K562 (cell line): ENCODE results near the gene CACNA1I. TPM values are rescaled to one million over a fixed set of nuclear protein-coding genes. Genes with fewer than 3 reads are reported as not detected.

Experiments
- CTCFL ChIP-seq: IDR thresholded peaks from 2 replicates; pipeline ENCODE4 v1.6.1; 2011; ENCODE audit warnings: borderline replicate concordance, low read depth, mild to moderate bottlenecking, moderate library complexity, low read length; ENCODE audit not compliant: insufficient read depth, poor library complexity, severe bottlenecking
- DACH1 ChIP-seq: fragments of 450-650 bp; IDR thresholded peaks from 2 replicates; pipeline ENCODE4 v1.6.1; 2018; ENCODE audit not compliant: partially characterized antibody
- GABPB2 ChIP-seq: fragments of 250-450 bp; sonication (Bioruptor Pico); conservative IDR thresholded peaks from 2 replicates; pipeline ENCODE4 v1.5.1; 2021; ENCODE audit warnings: mild to moderate bottlenecking
- HDAC8 ChIP-seq: fragments of 450-650 bp; IDR thresholded peaks from 2 replicates; pipeline ENCODE4 v1.6.1; 2016; ENCODE audit warnings: mild to moderate bottlenecking, missing genetic modification characterization, moderate library complexity, missing compliant biosample characterization
- MTA1 ChIP-seq: fragments of 450-650 bp; IDR thresholded peaks from 2 replicates; pipeline ENCODE4 v1.6.1; 2017; ENCODE audit warnings: borderline replicate concordance
- MYNN ChIP-seq, 2 experiments: sonication (generic); formaldehyde crosslinking in 1 of 2; IDR thresholded peaks; 2 replicates each; pipeline versions ENCODE4 v1.5.0 to v1.6.1; 2016 to 2020; ENCODE audit warnings: antibody characterized with exemption in 1 of 2, missing genetic modification reagents in 1 of 2
- NKRF ChIP-seq: fragments of 450-650 bp; IDR thresholded peaks from 2 replicates; pipeline ENCODE4 v1.6.1; 2016; ENCODE audit warnings: borderline replicate concordance
- PBX2 ChIP-seq, 2 experiments: IDR thresholded peaks in 1 of 2; conservative IDR thresholded peaks in 1 of 2; 2 replicates each; pipeline ENCODE4 v1.6.1; 2016; ENCODE audit warnings: low read depth in 2 of 2, mild to moderate bottlenecking in 1 of 2, missing compliant biosample characterization in 1 of 2, missing genetic modification characterization in 1 of 2, moderate library complexity in 1 of 2
- PRMT5 ChIP-seq: sonication (generic); formaldehyde crosslinking; IDR thresholded peaks from 2 replicates; pipeline ENCODE4 v1.5.0; 2020; ENCODE audit warnings: missing genetic modification reagents
- RCOR1 ChIP-seq, 2 experiments: IDR thresholded peaks; 2 replicates each; pipeline ENCODE4 v1.6.1; 2012; ENCODE audit warnings: low read depth in 2 of 2, low read length in 2 of 2, borderline replicate concordance in 1 of 2, improper control_type of control experiment in 1 of 2
- SAFB2 ChIP-seq: fragments of 200-400 bp; formaldehyde crosslinking; IDR thresholded peaks from 2 replicates; pipeline ENCODE4 v1.6.1; 2018; ENCODE audit warnings: borderline replicate concordance, low read length, low read depth, moderate library complexity; ENCODE audit not compliant: severe bottlenecking
- polyA plus RNA-seq, 8 experiments: library from polyadenylated mRNA; depleted of rRNA in 4 of 8; stranded (reverse) in 5 of 8; unstranded in 3 of 8; fragments of >200 nt; fragmentation: Nextera tagmentation in 2 of 8; fragmentation: Illumina TruSeq in 1 of 8; extraction: Ambion mirVana in 2 of 8; extraction: Trizol in 1 of 8; gene quantifications; 2 replicates each; pipeline versions ENCODE4 v1.2.1 to v1.2.3, GENCODE V29; 2011 to 2014; ENCODE audit warnings: inconsistent platforms in 1 of 8, missing spikeins in 1 of 8
- total RNA-seq, 7 experiments: library from RNA; depleted of rRNA in 6 of 7; stranded (reverse); fragments of >200 nt in 6 of 7; fragmentation: Illumina TruSeq in 2 of 7; extraction: Trizol in 2 of 7; gene quantifications; 2 replicates each; pipeline versions ENCODE4 v1.2.1 to v1.2.3, GENCODE V29; 2011 to 2021; ENCODE audit warnings: low replicate concordance in 1 of 7
- TF ChIP-seq, protein P1 (sequence below): fragments of 450-650 bp; formaldehyde crosslinking; IDR thresholded peaks from 2 replicates; pipeline ENCODE4 v1.4.0; 2020; ENCODE audit warnings: mild to moderate bottlenecking
- TF ChIP-seq, protein P2 (sequence below): fragments of 250-450 bp; sonication (Bioruptor Pico); IDR thresholded peaks from 2 replicates; pipeline ENCODE4 v1.8.0; 2022; ENCODE audit warnings: inconsistent platforms, mild to moderate bottlenecking, moderate library complexity, borderline replicate concordance

CACNA1I gene
- total and polyA plus RNA-seq, 9 of the 15 experiments (the other 6 are each of a cell fraction or from before 2014, with no cell fraction given): 0.01 to 0.79 (median 0.32) TPM; not detected in 1

DNA sequence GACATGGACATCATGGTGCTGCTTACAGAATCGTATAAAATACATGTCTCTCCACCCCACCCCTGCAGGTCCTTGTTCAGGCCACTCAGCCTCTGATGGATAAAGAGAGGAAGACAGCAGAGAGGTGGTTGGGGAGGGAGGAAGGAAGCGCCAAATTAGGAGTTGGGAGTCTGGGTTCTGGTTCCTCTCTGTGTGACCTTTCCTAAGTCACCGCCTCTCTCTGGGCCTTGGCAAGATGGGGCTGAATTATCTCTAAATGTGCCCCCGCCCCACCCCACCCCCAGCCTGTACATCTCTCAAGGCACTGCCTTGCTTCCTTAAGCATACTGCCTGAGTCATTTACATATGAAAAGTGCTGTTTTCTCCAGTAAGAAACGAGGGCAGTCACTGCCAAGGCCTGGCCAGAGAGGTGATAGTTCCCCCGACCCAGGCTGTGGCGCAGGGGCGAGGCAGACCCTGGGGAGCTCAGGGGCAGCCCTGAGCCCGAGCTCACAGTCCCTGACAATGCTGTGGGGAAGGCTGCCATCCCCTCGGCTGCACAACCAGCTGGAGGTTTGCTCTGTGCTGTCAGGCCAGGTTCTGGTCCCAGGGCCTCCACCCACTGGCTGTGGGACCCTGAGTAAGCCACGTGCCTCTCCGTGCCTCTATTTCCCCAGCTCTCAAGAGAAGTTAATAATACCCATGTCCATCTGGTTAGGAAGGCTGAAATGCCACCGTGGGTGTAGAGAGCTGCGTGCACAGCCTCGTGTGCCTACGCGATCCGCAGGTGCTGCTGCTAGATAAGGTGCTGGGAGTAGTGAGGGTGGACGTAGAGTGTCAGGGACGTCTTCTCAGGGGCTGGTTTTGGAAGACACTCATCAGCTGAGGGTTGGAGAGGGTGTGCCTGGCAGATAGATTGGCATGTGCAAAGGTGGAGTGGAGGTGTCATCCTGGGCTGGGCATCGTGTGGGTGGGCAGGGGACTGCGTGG, 55.3 kb downstream of the CACNA1I start (continued):
- no peak for TF ChIP-seq HDAC8
- no peak for TF ChIP-seq GABPB2 (CRISPR knock-in tag)
- no peak for TF ChIP-seq SAFB2
- TF ChIP-seq PRMT5: no peak
- peak; percentile 88 for TF ChIP-seq MYNN (IDR thresholded peaks at IDR 0.05)
- no peak for TF ChIP-seq MYNN (CRISPR knock-in tag; IDR thresholded peaks at IDR 0.05)
- TF ChIP-seq, protein P1, sequence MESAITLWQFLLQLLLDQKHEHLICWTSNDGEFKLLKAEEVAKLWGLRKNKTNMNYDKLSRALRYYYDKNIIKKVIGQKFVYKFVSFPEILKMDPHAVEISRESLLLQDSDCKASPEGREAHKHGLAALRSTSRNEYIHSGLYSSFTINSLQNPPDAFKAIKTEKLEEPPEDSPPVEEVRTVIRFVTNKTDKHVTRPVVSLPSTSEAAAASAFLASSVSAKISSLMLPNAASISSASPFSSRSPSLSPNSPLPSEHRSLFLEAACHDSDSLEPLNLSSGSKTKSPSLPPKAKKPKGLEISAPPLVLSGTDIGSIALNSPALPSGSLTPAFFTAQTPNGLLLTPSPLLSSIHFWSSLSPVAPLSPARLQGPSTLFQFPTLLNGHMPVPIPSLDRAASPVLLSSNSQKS: no peak
- TF ChIP-seq PBX2 (CRISPR knock-in tag; IDR thresholded peaks at IDR 0.05; ENCODE audit: low read depth): no peak
- no peak for TF ChIP-seq PBX2 (tag; conservative IDR thresholded peaks at IDR 0.05; ENCODE audit: low read depth)
- no peak for TF ChIP-seq MTA1
- TF ChIP-seq, protein P2, sequence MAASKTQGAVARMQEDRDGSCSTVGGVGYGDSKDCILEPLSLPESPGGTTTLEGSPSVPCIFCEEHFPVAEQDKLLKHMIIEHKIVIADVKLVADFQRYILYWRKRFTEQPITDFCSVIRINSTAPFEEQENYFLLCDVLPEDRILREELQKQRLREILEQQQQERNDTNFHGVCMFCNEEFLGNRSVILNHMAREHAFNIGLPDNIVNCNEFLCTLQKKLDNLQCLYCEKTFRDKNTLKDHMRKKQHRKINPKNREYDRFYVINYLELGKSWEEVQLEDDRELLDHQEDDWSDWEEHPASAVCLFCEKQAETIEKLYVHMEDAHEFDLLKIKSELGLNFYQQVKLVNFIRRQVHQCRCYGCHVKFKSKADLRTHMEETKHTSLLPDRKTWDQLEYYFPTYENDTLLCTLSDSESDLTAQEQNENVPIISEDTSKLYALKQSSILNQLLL: no peak
- TF ChIP-seq DACH1: no peak
- TF ChIP-seq CTCFL: no peak
- TF ChIP-seq NKRF: no peak; the same call in 1 of the 2 replicates
- TF ChIP-seq RCOR1 (IDR thresholded peaks at IDR 0.05; ENCODE audit: borderline replicate concordance in 1 of 2, low read depth in 2 of 2, low read length in 2 of 2): peak in 1 of 2 experiments; percentile 45; a peak in 1 of 4 replicates
